HepG2 (cell line): ENCODE data around the gene CYSRT1. TPM values are rescaled to one million over a fixed set of nuclear protein-coding genes. Genes with fewer than 3 reads are reported as not detected.

Experiments used
- ATAC-seq: fragments of 200-7000 bp; cut with Tn5 transposase; 3 replicates; pipeline ENCODE4 v1.9.1; 2020; ENCODE audit warnings: mild to moderate bottlenecking, moderate library complexity
- BruUV-seq: library from RNA; stranded (reverse); fragments of 400-500 nt; replicated peaks from 2 replicates; lab custom pipeline; 2021; lab: Mats Ljungman, UMichigan
- CTCF ChIA-PET: fragments of 300-600 bp; formaldehyde crosslinking; extraction: SDS; loops from one replicate; lab custom pipeline; 2021; ENCODE audit warnings: low total read pairs, inconsistent platforms, low intra/inter-chr PET ratio; lab: Yijun Ruan, JAX
- POLR2A ChIA-PET: fragments of 350-600 bp; sonication (Branson Sonifier 250); formaldehyde crosslinking; loops from one replicate; lab custom pipeline; 2020; ENCODE audit warnings: antibody characterized with exemption, inconsistent platforms; lab: Yijun Ruan, JAX
- DNase-seq: peaks from one replicate; pipeline ENCODE4 v3.0.0-alpha.2; 2015; ENCODE audit warnings: low spot score
- FAIRE-seq: peaks from 3 replicates; lab custom pipeline; 2011; peaks lifted over from hg19 to GRCh38; lab: Jason Lieb, UNC
- H2AFZ ChIP-seq: one replicate; pipeline ENCODE4 v1.6.1; 2011; ENCODE audit warnings: low read length, inconsistent platforms
- H3K27ac ChIP-seq: fragments of 300-600 bp; 3 replicates; pipeline ENCODE4 v1.8.0; 2011; ENCODE audit warnings: mixed run types, mild to moderate bottlenecking, mixed read lengths, low read length, inconsistent platforms; ENCODE audit not compliant: insufficient read depth; ENCODE audit errors: extremely low read length
- H3K27me3 ChIP-seq, 2 experiments: fragments of 200-600 bp in 1 of 2; 2 replicates in 1 of 2; 3 replicates in 1 of 2; pipeline versions ENCODE4 v1.6.0 to v1.8.0; 2011; ENCODE audit warnings: low read length in 2 of 2, mild to moderate bottlenecking in 2 of 2, moderate library complexity in 2 of 2, inconsistent platforms in 1 of 2; ENCODE audit not compliant: insufficient read depth in 2 of 2, control insufficient read depth in 1 of 2
- H3K36me3 ChIP-seq, 2 experiments: fragments of 200-600 bp in 1 of 2; replicated peaks in 1 of 2; 2 replicates in 1 of 2; 3 replicates in 1 of 2; pipeline versions ENCODE4 v1.5.1 to v1.8.0; 2011; ENCODE audit warnings: low read length in 2 of 2, inconsistent platforms in 1 of 2; ENCODE audit not compliant: insufficient read depth in 2 of 2, control insufficient read depth in 1 of 2
- H3K4me1 ChIP-seq: 2 replicates; pipeline ENCODE4 v1.5.1; 2012; ENCODE audit warnings: low read length, inconsistent platforms; ENCODE audit not compliant: insufficient read depth
- H3K4me2 ChIP-seq: 2 replicates; pipeline ENCODE4 v1.6.0; 2011; ENCODE audit warnings: low read depth, low read length, inconsistent platforms
- H3K4me3 ChIP-seq, 3 experiments: fragments of 200-600 bp in 1 of 3; sonication (generic), shearing (Covaris generic) in 1 of 3; replicated peaks in 1 of 3; 2 replicates each; pipeline ENCODE4 v1.5.1; 2011 to 2016; ENCODE audit warnings: low read length in 3 of 3, inconsistent platforms in 2 of 3, low read depth in 2 of 3, mild to moderate bottlenecking in 2 of 3, control low read depth in 1 of 3, mixed read lengths in 1 of 3; ENCODE audit not compliant: insufficient read depth in 1 of 3
- H3K79me2 ChIP-seq: one replicate; pipeline ENCODE4 v1.6.1; 2011; ENCODE audit warnings: low read length, inconsistent platforms; ENCODE audit not compliant: insufficient read depth
- H3K9ac ChIP-seq: 2 replicates; pipeline ENCODE4 v1.6.0; 2011; ENCODE audit warnings: mild to moderate bottlenecking, low read depth, low read length, inconsistent platforms; ENCODE audit not compliant: insufficient read depth
- H3K9me3 ChIP-seq: 2 replicates; pipeline ENCODE4 v1.5.1; 2012; ENCODE audit warnings: mild to moderate bottlenecking, low read length
- H4K20me1 ChIP-seq: 2 replicates; pipeline ENCODE4 v1.6.0; 2011; ENCODE audit warnings: inconsistent platforms, mild to moderate bottlenecking, low read length, moderate library complexity; ENCODE audit not compliant: insufficient read depth
- BRCA1 ChIP-seq: sonication (generic); formaldehyde crosslinking; IDR thresholded peaks from 2 replicates; pipeline ENCODE4 v1.4.0; 2020; ENCODE audit warnings: missing genetic modification reagents
- FLYWCH1 ChIP-seq: sonication (generic); formaldehyde crosslinking; IDR thresholded peaks from 2 replicates; pipeline ENCODE4 v1.8.1; 2023; ENCODE audit warnings: mild to moderate bottlenecking, missing genetic modification reagents
- HES4 ChIP-seq: sonication (generic); formaldehyde crosslinking; IDR thresholded peaks from 2 replicates; pipeline ENCODE4 v1.9.0; 2021; ENCODE audit warnings: mild to moderate bottlenecking, missing genetic modification reagents, borderline replicate concordance
- HIVEP1 ChIP-seq: sonication (generic); formaldehyde crosslinking; IDR thresholded peaks from 2 replicates; pipeline ENCODE4 v1.4.0; 2020; ENCODE audit warnings: mild to moderate bottlenecking, missing genetic modification reagents
- HMGA1 ChIP-seq: sonication (generic); formaldehyde crosslinking; conservative IDR thresholded peaks from 2 replicates; pipeline ENCODE4 v1.4.0; 2020; ENCODE audit warnings: missing genetic modification reagents
- MTF2 ChIP-seq: sonication (generic); formaldehyde crosslinking; IDR thresholded peaks from 2 replicates; pipeline ENCODE4 v1.5.0; 2020; ENCODE audit warnings: missing genetic modification reagents, borderline replicate concordance
- RBM39 ChIP-seq: fragments of 200-400 bp; formaldehyde crosslinking; IDR thresholded peaks from one replicate; pipeline ENCODE4 v1.6.1; 2018; ENCODE audit warnings: antibody characterized with exemption, mild to moderate bottlenecking, low read depth, low read length; ENCODE audit not compliant: poor library complexity, severe bottlenecking
- SOX13 ChIP-seq, 3 experiments: fragments of 450-650 bp in 1 of 3; sonication (generic) in 1 of 3; formaldehyde crosslinking in 1 of 3; IDR thresholded peaks in 2 of 3; conservative IDR thresholded peaks in 1 of 3; 2 replicates each; pipeline versions ENCODE4 v1.5.0 to v1.6.1; 2016 to 2020; ENCODE audit warnings: antibody characterized with exemption in 1 of 3, mild to moderate bottlenecking in 1 of 3, missing compliant biosample characterization in 1 of 3, missing genetic modification reagents in 1 of 3, moderate library complexity in 1 of 3
- TRIM22 ChIP-seq: fragments of 450-650 bp; IDR thresholded peaks from 2 replicates; pipeline ENCODE4 v1.6.1; 2017
- U2AF2 ChIP-seq: fragments of 200-400 bp; formaldehyde crosslinking; IDR thresholded peaks from 2 replicates; pipeline ENCODE4 v1.6.1; 2017; ENCODE audit warnings: low read depth, mild to moderate bottlenecking, low read length
- ZNF414 ChIP-seq: sonication (generic); formaldehyde crosslinking; IDR thresholded peaks from 2 replicates; pipeline ENCODE4 v1.5.0; 2020; ENCODE audit warnings: missing genetic modification reagents
- ZNF7 ChIP-seq: IDR thresholded peaks from 2 replicates; pipeline ENCODE4 v1.6.1; 2016; ENCODE audit warnings: missing biosample characterization, missing genetic modification reagents
- WGBS: methylation state at CpG from one replicate; pipeline ENCODE4 v1.1.6; 2017; ENCODE audit warnings: low lambda C conversion rate; 5-methylcytosine and 5-hydroxymethylcytosine counted together
- in situ Hi-C: cut with HindIII; loops from 2 replicates; pipeline ENCODE4 v1.10.0; 2017; ENCODE audit warnings: low pct_unique_long_range_greater_than_20kb; ENCODE audit not compliant: extremely low pct_ligation_motif_present
- intact Hi-C: fragments of 100-400 bp; cut with micrococcal nuclease; formaldehyde crosslinking; loops from one replicate; pipeline ENCODE4 v1.10.0; 2022; ENCODE audit not compliant: unreplicated experiment
- polyA plus RNA-seq, 8 experiments: library from polyadenylated mRNA; depleted of rRNA in 3 of 8; stranded (reverse) in 7 of 8; unstranded in 1 of 8; fragments of >200 nt; fragmentation: Illumina TruSeq in 4 of 8; extraction: Trizol in 4 of 8; gene quantifications; 2 replicates each; pipeline versions ENCODE4 v1.2.1 to v1.2.3, GENCODE V29; 2011 to 2016; ENCODE audit warnings: low read depth in 4 of 8, missing spikeins in 1 of 8, mixed read lengths in 1 of 8; ENCODE audit not compliant: insufficient read depth in 1 of 8
- total RNA-seq, 5 experiments: library from RNA; depleted of rRNA; stranded (reverse); fragments of >200 nt; fragmentation: Illumina TruSeq; extraction: Trizol; gene quantifications; 2 replicates each; pipeline ENCODE4 v1.2.3, GENCODE V29; 2016; ENCODE audit warnings: low read depth in 1 of 5
- TF ChIP-seq, protein P1 (sequence below): sonication (generic); formaldehyde crosslinking; IDR thresholded peaks from 2 replicates; pipeline ENCODE4 v1.4.0; 2020; ENCODE audit warnings: missing genetic modification reagents, borderline replicate concordance
- TF ChIP-seq, protein P2 (sequence below): sonication (generic); formaldehyde crosslinking; IDR thresholded peaks from 2 replicates; pipeline ENCODE4 v1.4.0; 2020; ENCODE audit warnings: mild to moderate bottlenecking, low read depth, missing genetic modification reagents

The CYSRT1 gene
- total and polyA plus RNA-seq, 2 of the 13 experiments (the other 11 are each of a cell fraction or from before 2014, with no cell fraction given): 1.5 to 2.1 TPM

- Histone ChIP-seq H3K4me1 (peaks cover 75% of the 10 kb centered on the region), H3K4me3 (peak overlapping the region; percentile 53 to 72 (median 62)), H2AFZ (no peak overlapping the region), H3K9ac (peak overlapping the region; percentile 65), H4K20me1 (no peaks in the 10 kb centered on the region), H3K36me3 (no peaks in the 10 kb centered on the region), H3K27ac (peak overlapping the region; percentile 75), H3K4me2 (peak overlapping the region; percentile 96), H3K79me2 (peaks cover 4% of the 10 kb centered on the region), H3K9me3 (no peaks in the 10 kb centered on the region), H3K27me3 (no peaks in the 10 kb centered on the region)
- ChIA-PET CTCF (no interaction called here), POLR2A (interaction anchor here (0.9 to 2.7 kb wide), 14 partner anchors 8 to 144 kb away, joined by 3 to 16 read pairs (median 5); partner anchors contain the start of genes ANAPC2, MAN1B1, SSNA1 and TOR4A)
- intact Hi-C loops: no loop called here
- in situ Hi-C loops: loop anchor here (5.0 kb wide), 2 partner anchors 43 to 118 kb away; partner anchors contain the start of genes ANAPC2, DPP7 and SSNA1
- peak; percentile 46 for ATAC-seq
- 2% methylated on average over 8 of the region's 31 CpGs for WGBS
- no peak for FAIRE-seq
- no TSS peak for BruUV-seq
- DNase-seq: no peak
- TF ChIP-seq RBM39 (no peak), MTF2 (CRISPR knock-in tag) (no peak), HMGA1 (CRISPR knock-in tag) (no peak), SOX13 (IDR thresholded peaks at IDR 0.05) (no peak), SOX13 (CRISPR knock-in tag; conservative IDR thresholded peaks at IDR 0.05 in 1 of 2, IDR thresholded peaks at IDR 0.05 in 1 of 2) (no peak), HES4 (CRISPR knock-in tag) (no peak), HIVEP1 (CRISPR knock-in tag) (peak; percentile 86; the same call in 1 of the 2 replicates), BRCA1 (CRISPR knock-in tag) (no peak), ZNF7 (CRISPR knock-in tag) (no peak), U2AF2 (no peak), FLYWCH1 (CRISPR knock-in tag) (no peak), ZNF414 (no peak), TRIM22 (no peak)
- TF ChIP-seq, protein P1, sequence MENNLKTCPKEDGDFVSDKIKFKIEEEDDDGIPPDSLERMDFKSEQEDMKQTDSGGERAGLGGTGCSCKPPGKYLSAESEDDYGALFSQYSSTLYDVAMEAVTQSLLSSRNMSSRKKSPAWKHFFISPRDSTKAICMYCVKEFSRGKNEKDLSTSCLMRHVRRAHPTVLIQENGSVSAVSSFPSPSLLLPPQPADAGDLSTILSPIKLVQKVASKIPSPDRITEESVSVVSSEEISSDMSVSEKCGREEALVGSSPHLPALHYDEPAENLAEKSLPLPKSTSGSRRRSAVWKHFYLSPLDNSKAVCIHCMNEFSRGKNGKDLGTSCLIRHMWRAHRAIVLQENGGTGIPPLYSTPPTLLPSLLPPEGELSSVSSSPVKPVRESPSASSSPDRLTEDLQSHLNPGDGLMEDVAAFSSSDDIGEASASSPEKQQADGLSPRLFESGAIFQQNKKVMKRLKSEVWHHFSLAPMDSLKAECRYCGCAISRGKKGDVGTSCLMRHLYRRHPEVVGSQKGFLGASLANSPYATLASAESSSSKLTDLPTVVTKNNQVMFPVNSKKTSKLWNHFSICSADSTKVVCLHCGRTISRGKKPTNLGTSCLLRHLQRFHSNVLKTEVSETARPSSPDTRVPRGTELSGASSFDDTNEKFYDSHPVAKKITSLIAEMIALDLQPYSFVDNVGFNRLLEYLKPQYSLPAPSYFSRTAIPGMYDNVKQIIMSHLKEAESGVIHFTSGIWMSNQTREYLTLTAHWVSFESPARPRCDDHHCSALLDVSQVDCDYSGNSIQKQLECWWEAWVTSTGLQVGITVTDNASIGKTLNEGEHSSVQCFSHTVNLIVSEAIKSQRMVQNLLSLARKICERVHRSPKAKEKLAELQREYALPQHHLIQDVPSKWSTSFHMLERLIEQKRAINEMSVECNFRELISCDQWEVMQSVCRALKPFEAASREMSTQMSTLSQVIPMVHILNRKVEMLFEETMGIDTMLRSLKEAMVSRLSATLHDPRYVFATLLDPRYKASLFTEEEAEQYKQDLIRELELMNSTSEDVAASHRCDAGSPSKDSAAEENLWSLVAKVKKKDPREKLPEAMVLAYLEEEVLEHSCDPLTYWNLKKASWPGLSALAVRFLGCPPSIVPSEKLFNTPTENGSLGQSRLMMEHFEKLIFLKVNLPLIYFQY: peak; percentile 82; the same call in 1 of the 2 replicates
- TF ChIP-seq, protein P2, sequence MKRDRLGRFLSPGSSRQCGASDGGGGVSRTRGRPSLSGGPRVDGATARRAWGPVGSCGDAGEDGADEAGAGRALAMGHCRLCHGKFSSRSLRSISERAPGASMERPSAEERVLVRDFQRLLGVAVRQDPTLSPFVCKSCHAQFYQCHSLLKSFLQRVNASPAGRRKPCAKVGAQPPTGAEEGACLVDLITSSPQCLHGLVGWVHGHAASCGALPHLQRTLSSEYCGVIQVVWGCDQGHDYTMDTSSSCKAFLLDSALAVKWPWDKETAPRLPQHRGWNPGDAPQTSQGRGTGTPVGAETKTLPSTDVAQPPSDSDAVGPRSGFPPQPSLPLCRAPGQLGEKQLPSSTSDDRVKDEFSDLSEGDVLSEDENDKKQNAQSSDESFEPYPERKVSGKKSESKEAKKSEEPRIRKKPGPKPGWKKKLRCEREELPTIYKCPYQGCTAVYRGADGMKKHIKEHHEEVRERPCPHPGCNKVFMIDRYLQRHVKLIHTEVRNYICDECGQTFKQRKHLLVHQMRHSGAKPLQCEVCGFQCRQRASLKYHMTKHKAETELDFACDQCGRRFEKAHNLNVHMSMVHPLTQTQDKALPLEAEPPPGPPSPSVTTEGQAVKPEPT (CRISPR knock-in tag): 0 out of 2 replicates have a peak, but pooled peaks have one; percentile 32
Measured at GRCh38 chr9:137229903-137230704, 5.1 kb downstream of the CYSRT1 start.
